ENCODE measurements around the gene PTPRT.

Gene PTPRT

GRCh38 chr20:42442716-42443115, 747.0 kb downstream of the PTPRT start:
- H3K36me3 ChIP-seq (ENCODE audit: control insufficient read depth in 5 of 5, insufficient read depth in 5 of 5, low read length in 5 of 5) = no peaks in the 10 kb centered on the region
- peak overlapping the region; percentile 63 for H3K27ac ChIP-seq (ENCODE audit: low read depth, low read length)

GRCh38 chr20:42441864-42442331, 747.8 kb downstream of the PTPRT start:
- no peak overlapping the region for H3K9ac ChIP-seq (ENCODE audit: low read length in 5 of 5)
- peaks cover 0 to 49% (median 20%) of the 10 kb centered on the region in 5 donors for H3K4me1 ChIP-seq (ENCODE audit: control insufficient read depth in 5 of 5, insufficient read depth in 5 of 5, low read length in 5 of 5)
- H3K27me3 ChIP-seq (ENCODE audit: control insufficient read depth in 5 of 5, insufficient read depth in 4 of 5, low read length in 5 of 5) = no peaks in the 10 kb centered on the region
- no peaks in the 10 kb centered on the region for H3K9me3 ChIP-seq (ENCODE audit: control insufficient read depth in 5 of 5, low read length in 5 of 5)
- no peaks in the 10 kb centered on the region for H3K36me3 ChIP-seq (ENCODE audit: control insufficient read depth in 5 of 5, insufficient read depth in 5 of 5, low read length in 5 of 5)
- peak overlapping the region; percentile 63 for H3K27ac ChIP-seq (ENCODE audit: low read depth, low read length)
- no peak overlapping the region for H3K4me3 ChIP-seq (ENCODE audit: low read depth in 1 of 5, low read length in 5 of 5)

More at GRCh38 chr20:42442716-42443115, 747.0 kb downstream of the PTPRT start:
- no peak overlapping the region for H3K9ac ChIP-seq (ENCODE audit: low read length in 5 of 5)
- H3K4me3 ChIP-seq (ENCODE audit: low read depth in 1 of 5, low read length in 5 of 5) = no peak overlapping the region
- H3K27me3 ChIP-seq (ENCODE audit: control insufficient read depth in 5 of 5, insufficient read depth in 4 of 5, low read length in 5 of 5) = no peaks in the 10 kb centered on the region
- peaks cover 0 to 57% (median 23%) of the 10 kb centered on the region in 5 donors for H3K4me1 ChIP-seq (ENCODE audit: control insufficient read depth in 5 of 5, insufficient read depth in 5 of 5, low read length in 5 of 5)
- no peaks in the 10 kb centered on the region for H3K9me3 ChIP-seq (ENCODE audit: control insufficient read depth in 5 of 5, low read length in 5 of 5)

DNA sequence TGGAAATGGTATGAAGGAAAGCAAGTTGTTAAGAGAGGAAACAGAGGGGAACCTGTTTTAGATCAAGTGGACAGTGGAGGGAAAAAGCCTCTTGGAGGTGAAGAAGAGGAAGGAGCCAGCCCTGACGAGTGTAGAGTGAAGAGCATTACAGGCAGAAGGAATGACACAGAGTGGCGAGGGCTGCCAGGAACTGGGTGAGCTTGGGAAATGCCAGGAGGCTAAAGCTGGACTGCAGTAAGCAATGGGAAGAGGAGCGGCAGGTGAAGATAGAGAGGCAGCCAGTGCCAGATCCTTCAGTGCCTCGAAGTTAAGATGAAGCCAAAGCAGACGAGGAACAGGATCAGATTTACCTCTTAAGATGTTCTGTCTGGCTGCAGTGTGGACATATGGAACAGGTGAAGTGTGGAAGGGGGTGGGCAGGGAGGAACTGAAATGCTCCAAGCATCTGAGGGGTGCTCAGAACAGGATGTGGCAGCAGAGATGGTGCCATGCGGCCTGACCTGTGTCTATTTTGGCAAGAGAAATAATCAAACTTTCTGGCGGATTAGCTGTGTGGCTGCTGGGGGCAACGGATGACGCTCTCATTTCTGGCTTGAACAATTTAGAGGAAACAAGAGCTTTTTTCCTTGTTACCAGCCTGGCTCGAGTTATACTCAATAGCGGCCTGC, 748.4 kb downstream of the PTPRT start:
- Histone ChIP-seq H3K27ac (ENCODE audit: low read depth, low read length) (no peak overlapping the region), H3K9ac (ENCODE audit: low read length in 5 of 5) (no peak overlapping the region), H3K9me3 (ENCODE audit: control insufficient read depth in 5 of 5, low read length in 5 of 5) (no peaks in the 10 kb centered on the region), H3K4me1 (ENCODE audit: control insufficient read depth in 5 of 5, insufficient read depth in 5 of 5, low read length in 5 of 5) (peaks cover 0 to 46% (median 19%) of the 10 kb centered on the region in 5 donors), H3K36me3 (ENCODE audit: control insufficient read depth in 5 of 5, insufficient read depth in 5 of 5, low read length in 5 of 5) (no peaks in the 10 kb centered on the region), H3K4me3 (ENCODE audit: low read depth in 1 of 5, low read length in 5 of 5) (no peak overlapping the region), H3K27me3 (ENCODE audit: control insufficient read depth in 5 of 5, insufficient read depth in 4 of 5, low read length in 5 of 5) (no peaks in the 10 kb centered on the region)

DNA sequence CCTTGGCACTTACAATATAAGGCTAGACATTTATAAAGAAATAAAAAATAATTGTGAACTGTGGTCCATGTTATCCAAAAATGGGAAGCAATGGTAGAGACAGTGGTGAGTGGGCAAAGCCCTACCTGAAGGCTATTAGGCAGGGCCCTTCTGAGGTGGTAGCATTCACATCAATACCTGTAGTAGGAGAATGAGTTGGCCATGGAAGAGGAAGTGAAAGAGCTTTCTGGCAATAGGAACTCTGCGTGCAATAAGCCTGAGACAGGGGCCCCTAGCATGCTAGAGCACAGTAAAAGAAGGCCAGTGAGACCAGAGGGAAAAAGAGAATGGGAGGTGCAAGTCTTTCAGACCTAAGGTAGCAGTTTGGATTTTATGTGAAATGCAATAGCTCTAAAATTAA, 754.5 kb downstream of the PTPRT start:
- Histone ChIP-seq H3K27ac (ENCODE audit: low read depth, low read length) (no peak overlapping the region), H3K36me3 (ENCODE audit: control insufficient read depth in 5 of 5, insufficient read depth in 5 of 5, low read length in 5 of 5) (no peaks in the 10 kb centered on the region), H3K9me3 (ENCODE audit: control insufficient read depth in 5 of 5, low read length in 5 of 5) (no peaks in the 10 kb centered on the region), H3K27me3 (ENCODE audit: control insufficient read depth in 5 of 5, insufficient read depth in 4 of 5, low read length in 5 of 5) (no peaks in the 10 kb centered on the region), H3K4me1 (ENCODE audit: control insufficient read depth in 5 of 5, insufficient read depth in 5 of 5, low read length in 5 of 5) (peaks cover 4 to 24% (median 15%) of the 10 kb centered on the region in 5 donors), H3K4me3 (ENCODE audit: low read depth in 1 of 5, low read length in 5 of 5) (no peak overlapping the region), H3K9ac (ENCODE audit: low read length in 5 of 5) (no peak overlapping the region)

- no peak overlapping the region for H3K9ac ChIP-seq (ENCODE audit: low read length in 5 of 5)
- H3K9me3 ChIP-seq (ENCODE audit: control insufficient read depth in 5 of 5, low read length in 5 of 5) = peaks cover 0 to 3% (median 0%) of the 10 kb centered on the region in 5 donors
- H3K4me1 ChIP-seq (ENCODE audit: control insufficient read depth in 5 of 5, insufficient read depth in 5 of 5, low read length in 5 of 5) = peaks cover 6 to 33% (median 20%) of the 10 kb centered on the region in 5 donors
- peak overlapping the region; percentile 51 for H3K27ac ChIP-seq (ENCODE audit: low read depth, low read length)
- H3K4me3 ChIP-seq (ENCODE audit: low read depth in 1 of 5, low read length in 5 of 5) = no peak overlapping the region
- no peaks in the 10 kb centered on the region for H3K27me3 ChIP-seq (ENCODE audit: control insufficient read depth in 5 of 5, insufficient read depth in 4 of 5, low read length in 5 of 5)
- H3K36me3 ChIP-seq (ENCODE audit: control insufficient read depth in 5 of 5, insufficient read depth in 5 of 5, low read length in 5 of 5) = no peaks in the 10 kb centered on the region
These were observed 757.0 kb downstream of the PTPRT start for GRCh38 chr20:42432496-42433334.

GRCh38 chr20:42430598-42430997, 759.1 kb downstream of the PTPRT start:
- H3K9ac ChIP-seq (ENCODE audit: low read length in 5 of 5) = peak overlapping the region in 1 of 5 donors; percentile 42
- peaks cover 6 to 33% (median 20%) of the 10 kb centered on the region in 5 donors for H3K4me1 ChIP-seq (ENCODE audit: control insufficient read depth in 5 of 5, insufficient read depth in 5 of 5, low read length in 5 of 5)
- H3K27me3 ChIP-seq (ENCODE audit: control insufficient read depth in 5 of 5, insufficient read depth in 4 of 5, low read length in 5 of 5) = no peaks in the 10 kb centered on the region
- no peak overlapping the region for H3K4me3 ChIP-seq (ENCODE audit: low read depth in 1 of 5, low read length in 5 of 5)
- H3K36me3 ChIP-seq (ENCODE audit: control insufficient read depth in 5 of 5, insufficient read depth in 5 of 5, low read length in 5 of 5) = no peaks in the 10 kb centered on the region
- H3K9me3 ChIP-seq (ENCODE audit: control insufficient read depth in 5 of 5, low read length in 5 of 5) = peaks cover 0 to 3% (median 0%) of the 10 kb centered on the region in 5 donors
- peak overlapping the region; percentile 85 for H3K27ac ChIP-seq (ENCODE audit: low read depth, low read length)

DNA sequence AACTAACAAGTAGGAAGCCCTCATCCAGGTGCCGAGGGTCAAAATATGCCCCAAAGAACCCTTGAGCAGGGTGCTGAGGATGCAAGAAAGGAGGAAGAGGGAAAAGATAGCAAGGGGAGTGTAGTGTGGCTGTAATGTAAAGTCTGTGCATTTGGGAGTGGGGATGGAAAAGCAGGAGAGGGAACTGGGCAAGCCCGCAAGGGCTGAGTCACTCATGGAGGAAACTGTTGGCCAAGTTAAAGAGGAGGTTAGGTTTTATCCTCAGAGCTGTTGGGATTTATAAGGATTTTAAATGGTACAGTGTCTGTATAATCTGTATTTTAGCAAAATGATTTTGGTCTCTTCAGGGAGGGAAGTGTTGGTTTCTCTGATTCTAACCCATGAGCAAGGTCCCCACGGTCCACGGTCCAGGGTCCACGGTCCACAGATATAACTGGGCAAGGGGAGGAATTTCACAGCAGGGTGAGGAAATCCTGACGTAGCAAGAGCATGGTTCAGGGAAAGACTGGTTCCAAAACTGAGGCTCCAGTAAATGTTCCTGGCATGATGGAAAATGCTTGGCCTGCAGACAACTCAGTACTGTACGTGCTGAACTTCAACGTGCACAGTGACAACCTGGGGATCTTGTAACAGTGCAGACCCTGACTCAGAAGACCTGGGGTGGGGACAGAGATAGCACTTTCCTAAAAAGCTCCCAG, 759.8 kb downstream of the PTPRT start:
- Histone ChIP-seq H3K36me3 (ENCODE audit: control insufficient read depth in 5 of 5, insufficient read depth in 5 of 5, low read length in 5 of 5) (no peaks in the 10 kb centered on the region), H3K9me3 (ENCODE audit: control insufficient read depth in 5 of 5, low read length in 5 of 5) (peaks cover 0 to 3% (median 0%) of the 10 kb centered on the region in 5 donors), H3K4me3 (ENCODE audit: low read depth in 1 of 5, low read length in 5 of 5) (no peak overlapping the region), H3K27ac (ENCODE audit: low read depth, low read length) (peak overlapping the region; percentile 85), H3K27me3 (ENCODE audit: control insufficient read depth in 5 of 5, insufficient read depth in 4 of 5, low read length in 5 of 5) (no peaks in the 10 kb centered on the region), H3K9ac (ENCODE audit: low read length in 5 of 5) (peak overlapping the region in 1 of 5 donors; percentile 42), H3K4me1 (ENCODE audit: control insufficient read depth in 5 of 5, insufficient read depth in 5 of 5, low read length in 5 of 5) (peaks cover 6 to 33% (median 20%) of the 10 kb centered on the region in 5 donors)

- Histone ChIP-seq H3K36me3 (ENCODE audit: control insufficient read depth in 5 of 5, insufficient read depth in 5 of 5, low read length in 5 of 5) (no peaks in the 10 kb centered on the region), H3K4me1 (ENCODE audit: control insufficient read depth in 5 of 5, insufficient read depth in 5 of 5, low read length in 5 of 5) (no peaks in the 10 kb centered on the region), H3K9me3 (ENCODE audit: control insufficient read depth in 5 of 5, low read length in 5 of 5) (no peaks in the 10 kb centered on the region), H3K27ac (ENCODE audit: low read depth, low read length) (no peak overlapping the region), H3K9ac (ENCODE audit: low read length in 5 of 5) (no peak overlapping the region), H3K4me3 (ENCODE audit: low read depth in 1 of 5, low read length in 5 of 5) (no peak overlapping the region), H3K27me3 (ENCODE audit: control insufficient read depth in 5 of 5, insufficient read depth in 4 of 5, low read length in 5 of 5) (no peaks in the 10 kb centered on the region)
These were observed 769.7 kb downstream of the PTPRT start for GRCh38 chr20:42419814-42420532.

GRCh38 chr20:42406826-42407225, 782.9 kb downstream of the PTPRT start:
- H3K9me3 ChIP-seq (ENCODE audit: control insufficient read depth in 5 of 5, low read length in 5 of 5) = no peaks in the 10 kb centered on the region

More at GRCh38 chr20:42406826-42407225, 782.9 kb downstream of the PTPRT start:
- no peak overlapping the region for H3K4me3 ChIP-seq (ENCODE audit: low read depth in 1 of 5, low read length in 5 of 5)
- H3K27ac ChIP-seq (ENCODE audit: low read depth, low read length) = no peak overlapping the region
- no peak overlapping the region for H3K9ac ChIP-seq (ENCODE audit: low read length in 5 of 5)
- H3K4me1 ChIP-seq (ENCODE audit: control insufficient read depth in 5 of 5, insufficient read depth in 5 of 5, low read length in 5 of 5) = peaks cover 0 to 8% (median 3%) of the 10 kb centered on the region in 5 donors
- H3K36me3 ChIP-seq (ENCODE audit: control insufficient read depth in 5 of 5, insufficient read depth in 5 of 5, low read length in 5 of 5) = no peaks in the 10 kb centered on the region
- H3K27me3 ChIP-seq (ENCODE audit: control insufficient read depth in 5 of 5, insufficient read depth in 4 of 5, low read length in 5 of 5) = no peaks in the 10 kb centered on the region
